PC-9 (cell line): ENCODE data around the gene PKD1L1.
"Not testable (repeated sequence)": the region's sequence is repeated elsewhere in the genome, so short reads cannot be mapped to it uniquely, and the experiment has no call there.

Source experiments
- EZH2 ChIP-seq: fragments of 200-600 bp; sonication (generic); IDR thresholded peaks from 2 replicates; pipeline ENCODE4 v1.8.0; 2017; ENCODE audit warnings: antibody characterized with exemption, low read depth
- TF ChIP-seq, protein P1 (sequence below): fragments of 200-600 bp; sonication (generic); conservative IDR thresholded peaks from 2 replicates; pipeline ENCODE4 v1.6.1; 2017; ENCODE audit warnings: mixed run types, antibody characterized with exemption, mild to moderate bottlenecking, moderate library complexity

DNA sequence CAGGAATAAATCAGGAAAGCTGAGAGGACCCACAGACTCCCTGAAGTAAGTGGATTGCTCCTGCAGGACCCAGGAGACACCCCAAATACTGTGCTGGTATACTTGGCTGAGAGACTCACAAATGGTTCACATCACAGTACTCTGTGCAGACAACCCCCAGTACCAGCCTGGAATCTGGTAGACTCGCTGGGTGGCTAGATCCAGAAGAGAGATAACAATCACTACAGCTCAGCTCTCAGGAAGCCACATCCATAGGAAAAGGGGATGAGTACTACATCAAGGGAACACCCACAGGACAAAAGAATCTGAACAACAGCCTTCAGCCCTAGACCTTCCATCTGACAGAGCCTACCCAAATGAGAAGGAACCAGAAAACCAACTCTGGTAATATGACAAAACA lies 31.8 kb downstream of the PKD1L1 start:
- TF ChIP-seq, protein P1, sequence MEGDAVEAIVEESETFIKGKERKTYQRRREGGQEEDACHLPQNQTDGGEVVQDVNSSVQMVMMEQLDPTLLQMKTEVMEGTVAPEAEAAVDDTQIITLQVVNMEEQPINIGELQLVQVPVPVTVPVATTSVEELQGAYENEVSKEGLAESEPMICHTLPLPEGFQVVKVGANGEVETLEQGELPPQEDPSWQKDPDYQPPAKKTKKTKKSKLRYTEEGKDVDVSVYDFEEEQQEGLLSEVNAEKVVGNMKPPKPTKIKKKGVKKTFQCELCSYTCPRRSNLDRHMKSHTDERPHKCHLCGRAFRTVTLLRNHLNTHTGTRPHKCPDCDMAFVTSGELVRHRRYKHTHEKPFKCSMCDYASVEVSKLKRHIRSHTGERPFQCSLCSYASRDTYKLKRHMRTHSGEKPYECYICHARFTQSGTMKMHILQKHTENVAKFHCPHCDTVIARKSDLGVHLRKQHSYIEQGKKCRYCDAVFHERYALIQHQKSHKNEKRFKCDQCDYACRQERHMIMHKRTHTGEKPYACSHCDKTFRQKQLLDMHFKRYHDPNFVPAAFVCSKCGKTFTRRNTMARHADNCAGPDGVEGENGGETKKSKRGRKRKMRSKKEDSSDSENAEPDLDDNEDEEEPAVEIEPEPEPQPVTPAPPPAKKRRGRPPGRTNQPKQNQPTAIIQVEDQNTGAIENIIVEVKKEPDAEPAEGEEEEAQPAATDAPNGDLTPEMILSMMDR = not testable (repeated sequence)
- TF ChIP-seq EZH2 = not testable (repeated sequence)
